ENCODE data around the gene DNAI7. TPM values are rescaled to one million over a fixed set of nuclear protein-coding genes. Genes with fewer than 3 reads are reported as not detected.

The DNAI7 gene
- total and polyA plus RNA-seq, 4 experiments from 2014 or later = 0.07 to 0.15 TPM; not detected in 2

- Mint-ChIP-seq H3K4me1 (peaks cover 9 to 18% (median 15%) of the 10 kb centered on the region in 4 donors), H3K27me3 (no peaks in the 10 kb centered on the region), H3K9me3 (no peaks in the 10 kb centered on the region), H3K4me3 (no peak overlapping the region), H3K36me3 (peaks cover 47 to 48% of the 10 kb centered on the region in 2 donors), H3K27ac (no peak overlapping the region)
- Histone ChIP-seq H3K4me3 (ENCODE audit: low read length in 2 of 2) (no peak overlapping the region), H3K36me3 (ENCODE audit: insufficient read depth, low read length) (peaks cover 21% of the 10 kb centered on the region), H3K4me1 (ENCODE audit: insufficient read depth, low read length) (peaks cover 5% of the 10 kb centered on the region), H3K27me3 (ENCODE audit: insufficient read depth, low read length) (no peaks in the 10 kb centered on the region), H3K9me3 (ENCODE audit: control insufficient read depth in 1 of 2, low read length in 2 of 2) (no peaks in the 10 kb centered on the region), H3K27ac (ENCODE audit: low read depth, low read length) (no peak overlapping the region)
- intact Hi-C loops (cut with micrococcal nuclease) = no loop called here
- no peak for DNase-seq
- CTCF ChIA-PET (ENCODE audit: partially characterized antibody) = no interaction called here
- POLR2A ChIA-PET (ENCODE audit: partially characterized antibody) = no interaction called here
Measured at GRCh38 chr12:25074113-25074512, 120.8 kb downstream of the DNAI7 start.

- Histone ChIP-seq H3K9me3 (ENCODE audit: control insufficient read depth in 1 of 2, low read length in 2 of 2) (no peaks in the 10 kb centered on the region), H3K4me3 (ENCODE audit: low read length in 2 of 2) (no peak overlapping the region), H3K36me3 (ENCODE audit: insufficient read depth, low read length) (peaks cover 27% of the 10 kb centered on the region), H3K4me1 (ENCODE audit: insufficient read depth, low read length) (peaks cover 5% of the 10 kb centered on the region), H3K27ac (ENCODE audit: low read depth, low read length) (no peak overlapping the region), H3K27me3 (ENCODE audit: insufficient read depth, low read length) (no peaks in the 10 kb centered on the region)
- no peak for DNase-seq
- Mint-ChIP-seq H3K4me1 (peaks cover 14 to 28% (median 17%) of the 10 kb centered on the region in 4 donors), H3K27ac (peak overlapping the region in 1 of 7 donors; percentile 16), H3K27me3 (no peaks in the 10 kb centered on the region), H3K4me3 (no peak overlapping the region), H3K9me3 (no peaks in the 10 kb centered on the region), H3K36me3 (peaks cover 52 to 57% of the 10 kb centered on the region in 2 donors)
- intact Hi-C loops (cut with micrococcal nuclease) = no loop called here
- CTCF ChIA-PET (ENCODE audit: partially characterized antibody) = no interaction called here
- POLR2A ChIA-PET (ENCODE audit: partially characterized antibody) = no interaction called here
Measured at GRCh38 chr12:25072906-25073650, 121.9 kb downstream of the DNAI7 start.

GRCh38 chr12:25071366-25071765, 123.6 kb downstream of the DNAI7 start:
- Histone ChIP-seq H3K27ac (ENCODE audit: low read depth, low read length) (no peak overlapping the region), H3K9me3 (ENCODE audit: control insufficient read depth in 1 of 2, low read length in 2 of 2) (no peaks in the 10 kb centered on the region), H3K4me1 (ENCODE audit: insufficient read depth, low read length) (peaks cover 5% of the 10 kb centered on the region), H3K4me3 (ENCODE audit: low read length in 2 of 2) (no peak overlapping the region), H3K36me3 (ENCODE audit: insufficient read depth, low read length) (peaks cover 28% of the 10 kb centered on the region), H3K27me3 (ENCODE audit: insufficient read depth, low read length) (no peaks in the 10 kb centered on the region)
- peak overlapping the region in 1 of 7 donors; percentile 19 for H3K27ac Mint-ChIP-seq
- no peaks in the 10 kb centered on the region for H3K27me3 Mint-ChIP-seq
- ChIA-PET CTCF (ENCODE audit: partially characterized antibody) (no interaction called here), POLR2A (ENCODE audit: partially characterized antibody) (interaction anchor here (1.6 kb wide), 1 partner anchor 19 kb away, joined by 6 read pairs; a partner anchor contains a TSS)
- H3K9me3 Mint-ChIP-seq = no peaks in the 10 kb centered on the region
- peaks cover 14 to 37% (median 19%) of the 10 kb centered on the region in 4 donors for H3K4me1 Mint-ChIP-seq
- intact Hi-C loops (cut with micrococcal nuclease) = no loop called here
- no peak overlapping the region for H3K4me3 Mint-ChIP-seq
- DNase-seq = no peak
- H3K36me3 Mint-ChIP-seq = peaks cover 67 to 70% of the 10 kb centered on the region in 2 donors

- Histone ChIP-seq H3K4me1 (ENCODE audit: insufficient read depth, low read length) (peaks cover 5% of the 10 kb centered on the region), H3K27me3 (ENCODE audit: insufficient read depth, low read length) (no peaks in the 10 kb centered on the region), H3K36me3 (ENCODE audit: insufficient read depth, low read length) (peaks cover 38% of the 10 kb centered on the region), H3K27ac (ENCODE audit: low read depth, low read length) (no peak overlapping the region), H3K9me3 (ENCODE audit: control insufficient read depth in 1 of 2, low read length in 2 of 2) (no peaks in the 10 kb centered on the region), H3K4me3 (ENCODE audit: low read length in 2 of 2) (no peak overlapping the region)
- H3K27me3 Mint-ChIP-seq = no peaks in the 10 kb centered on the region
- DNase-seq = no peak
- H3K36me3 Mint-ChIP-seq = peaks cover 77 to 78% of the 10 kb centered on the region in 2 donors
- intact Hi-C loops (cut with micrococcal nuclease) = loop anchor here (2.0 kb wide), 1 partner anchor 16 kb away; a partner anchor contains a TSS
- peaks cover 14 to 39% (median 18%) of the 10 kb centered on the region in 4 donors for H3K4me1 Mint-ChIP-seq
- CTCF ChIA-PET (ENCODE audit: partially characterized antibody) = no interaction called here
- H3K27ac Mint-ChIP-seq = peak overlapping the region in 3 of 7 donors; percentile 27 to 55 (median 41)
- no peaks in the 10 kb centered on the region for H3K9me3 Mint-ChIP-seq
- POLR2A ChIA-PET (ENCODE audit: partially characterized antibody) = no interaction called here
- H3K4me3 Mint-ChIP-seq = peak overlapping the region in 1 of 8 donors; percentile 7
Measured at GRCh38 chr12:25069224-25069623, 125.7 kb downstream of the DNAI7 start.

- no peak overlapping the region for H3K27ac ChIP-seq (ENCODE audit: low read depth, low read length)
- H3K27me3 Mint-ChIP-seq = no peaks in the 10 kb centered on the region
- H3K4me1 Mint-ChIP-seq = peaks cover 13 to 35% (median 20%) of the 10 kb centered on the region in 4 donors
- no peaks in the 10 kb centered on the region for H3K9me3 Mint-ChIP-seq
- no peaks in the 10 kb centered on the region for H3K4me1 ChIP-seq (ENCODE audit: insufficient read depth, low read length)
- peaks cover 63 to 68% of the 10 kb centered on the region in 2 donors for H3K36me3 Mint-ChIP-seq
- peak overlapping the region in 1 of 7 donors; percentile 43 for H3K27ac Mint-ChIP-seq
- H3K27me3 ChIP-seq (ENCODE audit: insufficient read depth, low read length) = no peaks in the 10 kb centered on the region
- H3K36me3 ChIP-seq (ENCODE audit: insufficient read depth, low read length) = peaks cover 39% of the 10 kb centered on the region
- H3K4me3 Mint-ChIP-seq = no peak overlapping the region
- no peak overlapping the region for H3K4me3 ChIP-seq (ENCODE audit: low read length in 2 of 2)
- DNase-seq = no peak
- intact Hi-C loops (cut with micrococcal nuclease) = no loop called here
- no peaks in the 10 kb centered on the region for H3K9me3 ChIP-seq (ENCODE audit: control insufficient read depth in 1 of 2, low read length in 2 of 2)
- ChIA-PET POLR2A (ENCODE audit: partially characterized antibody) (no interaction called here), CTCF (ENCODE audit: partially characterized antibody) (interaction anchor here (1.4 kb wide), 1 partner anchor 14 kb away, joined by 3 read pairs; no protein-coding TSS in a partner anchor)
Measured at GRCh38 chr12:25065035-25065434, 129.9 kb downstream of the DNAI7 start.

- Mint-ChIP-seq H3K4me3 (no peak overlapping the region), H3K36me3 (peaks cover 53 to 58% of the 10 kb centered on the region in 2 donors), H3K27ac (peak overlapping the region in 1 of 7 donors; percentile 3)
Measured at GRCh38 chr12:25063873-25064628, 130.9 kb downstream of the DNAI7 start.

GRCh38 chr12:25058658-25059058, 136.3 kb downstream of the DNAI7 start:
- Histone ChIP-seq H3K4me3 (ENCODE audit: low read length in 2 of 2) (no peak overlapping the region), H3K27me3 (ENCODE audit: insufficient read depth, low read length) (no peaks in the 10 kb centered on the region), H3K36me3 (ENCODE audit: insufficient read depth, low read length) (peaks cover 4% of the 10 kb centered on the region), H3K27ac (ENCODE audit: low read depth, low read length) (no peak overlapping the region), H3K4me1 (ENCODE audit: insufficient read depth, low read length) (peaks cover 43% of the 10 kb centered on the region), H3K9me3 (ENCODE audit: control insufficient read depth in 1 of 2, low read length in 2 of 2) (no peaks in the 10 kb centered on the region)
- Mint-ChIP-seq H3K27ac (no peak overlapping the region), H3K27me3 (no peaks in the 10 kb centered on the region), H3K4me3 (peak overlapping the region in 4 of 8 donors; percentile 4 to 48 (median 38)), H3K36me3 (peaks cover 17% of the 10 kb centered on the region in 2 donors), H3K4me1 (peaks cover 41 to 62% (median 49%) of the 10 kb centered on the region in 4 donors), H3K9me3 (no peaks in the 10 kb centered on the region)
- DNase-seq = no peak
- ChIA-PET POLR2A (ENCODE audit: partially characterized antibody) (no interaction called here), CTCF (ENCODE audit: partially characterized antibody) (no interaction called here)
- intact Hi-C loops (cut with micrococcal nuclease) = no loop called here

More at GRCh38 chr12:25063873-25064628, 130.9 kb downstream of the DNAI7 start:
- Histone ChIP-seq H3K4me3 (ENCODE audit: low read length in 2 of 2) (no peak overlapping the region), H3K4me1 (ENCODE audit: insufficient read depth, low read length) (no peaks in the 10 kb centered on the region), H3K27ac (ENCODE audit: low read depth, low read length) (no peak overlapping the region), H3K36me3 (ENCODE audit: insufficient read depth, low read length) (peaks cover 30% of the 10 kb centered on the region), H3K27me3 (ENCODE audit: insufficient read depth, low read length) (no peaks in the 10 kb centered on the region), H3K9me3 (ENCODE audit: control insufficient read depth in 1 of 2, low read length in 2 of 2) (no peaks in the 10 kb centered on the region)
- ChIA-PET CTCF (ENCODE audit: partially characterized antibody) (interaction anchor here (1.4 kb wide), 1 partner anchor 13 kb away, joined by 3 read pairs; no protein-coding TSS in a partner anchor), POLR2A (ENCODE audit: partially characterized antibody) (interaction anchor here (3.3 kb wide), 1 partner anchor 12 kb away, joined by 16 read pairs; a partner anchor contains a TSS)
- no peaks in the 10 kb centered on the region for H3K9me3 Mint-ChIP-seq
- no peaks in the 10 kb centered on the region for H3K27me3 Mint-ChIP-seq
- intact Hi-C loops (cut with micrococcal nuclease) = no loop called here
- peaks cover 16 to 36% (median 19%) of the 10 kb centered on the region in 4 donors for H3K4me1 Mint-ChIP-seq
- no peak for DNase-seq

Data from CD4-positive, alpha-beta memory T cell (primary cell).